H1 (cell line): Measurements from ENCODE around the gene LIPG. TPM values are rescaled to one million over a fixed set of nuclear protein-coding genes. Genes with fewer than 3 reads are reported as not detected.

Experiments used
- CTCF ChIA-PET: fragments of 300-600 bp; sonication (Branson Sonifier 250); formaldehyde crosslinking; loops from one replicate; lab custom pipeline; 2021; ENCODE audit not compliant: partially characterized antibody; lab: Charles Lee
- POLR2A ChIA-PET: fragments of 300-600 bp; sonication (Branson Sonifier 250); formaldehyde crosslinking; loops from one replicate; lab custom pipeline; 2021; ENCODE audit warnings: inconsistent platforms; ENCODE audit not compliant: partially characterized antibody; lab: Charles Lee
- DNase-seq, 2 experiments: peaks; one replicate each; pipeline versions ENCODE4 v3.0.0 to v3.0.0-alpha.2; 2010 to 2022; ENCODE audit warnings: low spot score in 2 of 2, low read depth in 1 of 2, mixed read lengths in 1 of 2
- FAIRE-seq: peaks from 2 replicates; lab custom pipeline; 2011; peaks lifted over from hg19 to GRCh38; lab: Jason Lieb, UNC
- H2AFZ ChIP-seq: 2 replicates; pipeline ENCODE4 v1.8.1; 2012; ENCODE audit warnings: low read length, inconsistent platforms
- H2AK5ac ChIP-seq: 2 replicates; pipeline ENCODE4 v1.6.1; 2013; ENCODE audit warnings: low read depth, low read length
- H2BK120ac ChIP-seq: replicated peaks from 2 replicates; pipeline ENCODE3; 2013; ENCODE audit warnings: low read depth, low read length, inconsistent platforms
- H2BK12ac ChIP-seq: 2 replicates; pipeline ENCODE4 v1.6.1; 2013; ENCODE audit warnings: low read depth, low read length
- H2BK15ac ChIP-seq: 2 replicates; pipeline ENCODE4 v1.6.1; 2013; ENCODE audit warnings: low read length
- H2BK20ac ChIP-seq: 2 replicates; pipeline ENCODE4 v1.6.1; 2013; ENCODE audit warnings: low read length
- H2BK5ac ChIP-seq: 2 replicates; pipeline ENCODE4 v1.6.1; 2013; ENCODE audit warnings: low read depth, low read length
- H3K14ac ChIP-seq: 2 replicates; pipeline ENCODE4 v1.6.1; 2013; ENCODE audit warnings: inconsistent platforms; ENCODE audit not compliant: insufficient read length
- H3K18ac ChIP-seq: 2 replicates; pipeline ENCODE4 v1.6.1; 2013; ENCODE audit warnings: low read length; ENCODE audit errors: extremely low read depth
- H3K23ac ChIP-seq: 2 replicates; pipeline ENCODE4 v1.6.1; 2013; ENCODE audit warnings: inconsistent platforms; ENCODE audit not compliant: insufficient read length
- H3K23me2 ChIP-seq: 2 replicates; pipeline ENCODE4 v1.6.1; 2013; ENCODE audit warnings: low read depth, low read length
- H3K27ac ChIP-seq: 2 replicates; pipeline ENCODE4 v1.6.1; 2011; ENCODE audit warnings: low read depth, low read length, inconsistent platforms
- H3K27me3 ChIP-seq, 4 experiments: replicated peaks in 1 of 4; 1 replicate in 1 of 4; 2 replicates in 3 of 4; pipeline versions ENCODE4 v1.6.1 to v1.8.1; 2011 to 2013; ENCODE audit warnings: low read length in 3 of 4, mild to moderate bottlenecking in 3 of 4, inconsistent platforms in 2 of 4, mixed read lengths in 2 of 4, moderate library complexity in 1 of 4; ENCODE audit not compliant: control insufficient read depth in 3 of 4, insufficient read depth in 3 of 4; ENCODE audit errors: extremely low read depth in 1 of 4
- H3K36me3 ChIP-seq, 4 experiments: 2 replicates each; pipeline versions ENCODE4 v1.6.1 to v1.8.1; 2011 to 2013; ENCODE audit warnings: mild to moderate bottlenecking in 4 of 4, low read length in 3 of 4, moderate library complexity in 2 of 4, control low read depth in 1 of 4, inconsistent platforms in 1 of 4; ENCODE audit not compliant: insufficient read depth in 4 of 4, control insufficient read depth in 2 of 4
- H3K4ac ChIP-seq: replicated peaks from 2 replicates; pipeline ENCODE3; 2013; ENCODE audit warnings: low read length, low read depth, mixed read lengths, inconsistent platforms; ENCODE audit not compliant: insufficient read length
- H3K4me1 ChIP-seq, 4 experiments: replicated peaks in 1 of 4; 1 replicate in 1 of 4; 2 replicates in 3 of 4; pipeline versions ENCODE4 v1.6.1 to v1.8.1; 2011 to 2013; ENCODE audit warnings: low read length in 3 of 4, inconsistent platforms in 2 of 4, mixed read lengths in 1 of 4; ENCODE audit not compliant: insufficient read depth in 4 of 4, control insufficient read depth in 3 of 4
- H3K4me2 ChIP-seq, 2 experiments: 2 replicates each; pipeline versions ENCODE4 v1.6.1 to v1.8.1; 2011 to 2013; ENCODE audit warnings: low read depth in 2 of 2, low read length in 2 of 2, control low read depth in 1 of 2, inconsistent platforms in 1 of 2, mild to moderate bottlenecking in 1 of 2; ENCODE audit not compliant: insufficient read depth in 1 of 2
- H3K4me3 ChIP-seq, 4 experiments: fragments of 200-600, 300-600 bp in 1 of 4; sonication (generic), shearing (Covaris generic), sonication (Bioruptor Twin) in 1 of 4; 2 replicates each; pipeline versions ENCODE4 v1.5.1 to v1.8.1; 2011 to 2016; ENCODE audit warnings: low read length in 4 of 4, low read depth in 3 of 4, control low read depth in 2 of 4, inconsistent platforms in 2 of 4, mild to moderate bottlenecking in 2 of 4, mixed read lengths in 1 of 4, moderate library complexity in 1 of 4; ENCODE audit not compliant: insufficient read depth in 2 of 4; ENCODE audit errors: extremely low read depth in 1 of 4
- H3K56ac ChIP-seq: replicated peaks from 2 replicates; pipeline ENCODE3; 2013; ENCODE audit warnings: low read depth, mild to moderate bottlenecking, mixed read lengths, low read length, inconsistent platforms; ENCODE audit not compliant: insufficient read length
- H3K79me1 ChIP-seq: 2 replicates; pipeline ENCODE4 v1.6.1; 2013; ENCODE audit warnings: low read depth, low read length, control low read depth
- H3K79me2 ChIP-seq, 2 experiments: 2 replicates each; pipeline versions ENCODE4 v1.6.1 to v1.8.1; 2012 to 2013; ENCODE audit warnings: low read length in 2 of 2, mild to moderate bottlenecking in 2 of 2, inconsistent platforms in 1 of 2; ENCODE audit not compliant: insufficient read depth in 2 of 2, control insufficient read depth in 1 of 2
- H3K9ac ChIP-seq, 4 experiments: replicated peaks in 1 of 4; 1 replicate in 1 of 4; 2 replicates in 3 of 4; pipeline versions ENCODE4 v1.6.1 to v1.8.1; 2011 to 2013; ENCODE audit warnings: low read depth in 3 of 4, low read length in 3 of 4, control low read depth in 2 of 4, mild to moderate bottlenecking in 2 of 4, moderate library complexity in 2 of 4, inconsistent platforms in 1 of 4; ENCODE audit errors: extremely low read depth in 1 of 4
- H3K9me3 ChIP-seq, 2 experiments: 2 replicates each; pipeline versions ENCODE4 v1.6.1 to v1.8.1; 2012 to 2013; ENCODE audit warnings: mild to moderate bottlenecking in 2 of 2, moderate library complexity in 2 of 2, control low read depth in 1 of 2, inconsistent platforms in 1 of 2, low read depth in 1 of 2, low read length in 1 of 2, mixed read lengths in 1 of 2; ENCODE audit not compliant: insufficient read depth in 2 of 2
- H4K20me1 ChIP-seq, 2 experiments: replicated peaks in 1 of 2; 2 replicates each; pipeline versions ENCODE3 to v1.8.1; 2011 to 2013; ENCODE audit warnings: inconsistent platforms in 2 of 2, low read length in 2 of 2, mild to moderate bottlenecking in 1 of 2; ENCODE audit not compliant: insufficient read depth in 2 of 2, control insufficient read depth in 1 of 2
- H4K5ac ChIP-seq: 2 replicates; pipeline ENCODE4 v1.6.1; 2013; ENCODE audit warnings: low read length, low read depth, mixed read lengths, inconsistent platforms; ENCODE audit not compliant: insufficient read length
- H4K8ac ChIP-seq: 2 replicates; pipeline ENCODE4 v1.8.0; 2013; ENCODE audit warnings: mild to moderate bottlenecking, moderate library complexity, low read length, inconsistent platforms; ENCODE audit not compliant: insufficient read depth; ENCODE audit errors: extremely low read depth
- H4K91ac ChIP-seq: replicated peaks from 2 replicates; pipeline ENCODE3; 2013; ENCODE audit warnings: low read length, mixed read lengths, inconsistent platforms; ENCODE audit not compliant: insufficient read length
- CREB1 ChIP-seq: IDR thresholded peaks from 2 replicates; pipeline ENCODE4 v1.6.1; 2012; ENCODE audit warnings: inconsistent platforms
- FOSL1 ChIP-seq: IDR thresholded peaks from 2 replicates; pipeline ENCODE4 v1.6.1; 2011; ENCODE audit warnings: mild to moderate bottlenecking, low read depth, low read length, moderate library complexity; ENCODE audit not compliant: insufficient read depth
- GABPA ChIP-seq: IDR thresholded peaks from 2 replicates; pipeline ENCODE4 v1.6.1; 2011; ENCODE audit warnings: mild to moderate bottlenecking, low read length, moderate library complexity, borderline replicate concordance; ENCODE audit not compliant: insufficient read depth
- RXRA ChIP-seq: IDR thresholded peaks from 2 replicates; pipeline ENCODE4 v1.6.1; 2011; ENCODE audit warnings: low read depth, mild to moderate bottlenecking, low read length, moderate library complexity; ENCODE audit not compliant: insufficient read depth
- SP1 ChIP-seq: IDR thresholded peaks from 2 replicates; pipeline ENCODE4 v1.6.1; 2011; ENCODE audit warnings: low read depth, low read length
- TEAD4 ChIP-seq: IDR thresholded peaks from 2 replicates; pipeline ENCODE4 v1.6.1; 2012; ENCODE audit warnings: low read depth, low read length, inconsistent platforms, mixed read lengths
- WGBS, 2 experiments: shearing (Covaris generic) in 1 of 2; methylation state at CpG; one replicate each; pipeline versions ENCODE4 v1.1.6 to v1.1.7; 2013 to 2015; ENCODE audit warnings: low lambda C conversion rate in 2 of 2, mixed read lengths in 2 of 2, inconsistent platforms in 1 of 2, low coverage in 1 of 2, missing lambda C conversion rate in 1 of 2; ENCODE audit not compliant: insufficient replicate concordance in 2 of 2, insufficient coverage in 1 of 2, insufficient read length in 1 of 2; ENCODE audit errors: extremely low coverage in 1 of 2, missing lambda C conversion rate in 1 of 2; 5-methylcytosine and 5-hydroxymethylcytosine counted together
- polyA plus RNA-seq, 7 experiments: library from polyadenylated mRNA; depleted of rRNA in 3 of 7; stranded (reverse) in 5 of 7; unstranded in 2 of 7; fragments of >200 nt in 5 of 7; fragments of 200-250 nt in 2 of 7; gene quantifications; 1 replicate in 5 of 7; 2 replicates in 1 of 7; 4 replicates in 1 of 7; pipeline versions ENCODE4 v1.2.1 to v1.2.3, GENCODE V29; 2011 to 2013; ENCODE audit warnings: missing spikeins in 2 of 7, mixed read lengths in 2 of 7
- total RNA-seq: library from RNA; stranded (reverse); fragmentation: NEBNext Ultra II Directional; extraction: Animal tissue kit (Norgen Biotek cat#: 25700); gene quantifications from 2 replicates; pipeline ENCODE4 v1.2.1, GENCODE V29; 2021

The LIPG gene
- total and polyA plus RNA-seq, 2 of the 8 experiments (the other 6 are each of a cell fraction or from before 2014, with no cell fraction given), result 9.2 to 9.8 TPM

DNA sequence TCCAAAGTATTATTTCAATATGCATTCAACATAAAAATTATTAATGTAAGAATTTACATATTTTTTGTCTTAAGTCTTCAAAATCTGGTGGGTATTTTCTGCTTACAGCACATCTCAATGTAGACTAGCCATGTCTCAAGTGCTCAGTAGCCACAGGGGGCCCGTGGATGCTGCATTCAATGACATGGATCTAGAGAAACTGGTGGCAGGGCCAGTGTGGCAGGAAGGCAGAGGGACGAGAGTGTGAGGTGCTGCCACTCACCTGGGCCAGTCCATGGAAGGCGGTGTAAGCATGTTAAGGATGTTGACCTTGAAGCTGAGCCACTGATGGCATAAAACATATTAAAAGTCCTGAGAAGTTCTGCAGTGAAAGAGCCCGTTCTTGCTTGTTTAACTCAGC, 6.2 kb upstream of the LIPG start:
- Histone ChIP-seq H3K23me2 (no peaks in the 10 kb centered on the region), H4K91ac (peak overlapping the region; percentile 88), H3K4me3 (no peak overlapping the region), H3K4me1 (no peaks in the 10 kb centered on the region), H3K23ac (no peak overlapping the region), H2BK20ac (no peak overlapping the region), H3K79me1 (no peaks in the 10 kb centered on the region), H2BK15ac (no peak overlapping the region), H2AFZ (no peak overlapping the region), H2BK5ac (no peak overlapping the region), H3K36me3 (no peaks in the 10 kb centered on the region), H4K8ac (no peak overlapping the region; the same call in 1 of the 2 replicates), H3K56ac (no peak overlapping the region), H3K9me3 (peaks cover 3 to 8% of the 10 kb centered on the region in 2 experiments; a peak in 2 of 4 replicates), H2BK12ac (no peak overlapping the region), H2AK5ac (no peak overlapping the region), H3K27ac (no peak overlapping the region), H4K5ac (no peak overlapping the region), H2BK120ac (no peak overlapping the region), H4K20me1 (peaks cover 0 to 1% of the 10 kb centered on the region in 2 experiments), H3K79me2 (no peaks in the 10 kb centered on the region), H3K4ac (no peak overlapping the region), H3K18ac (no peak overlapping the region), H3K4me2 (no peak overlapping the region), H3K14ac (no peak overlapping the region), H3K9ac (no peak overlapping the region), H3K27me3 (peaks cover 0 to 10% (median 8%) of the 10 kb centered on the region in 4 experiments; a peak in 6 of 7 replicates)
- 93% methylated on average over 4 of the region's 4 CpGs; no CpG with 5 or more reads in 1 of the 2 experiments for WGBS, 2 experiments
- FAIRE-seq (no peak), DNase-seq (no peak)
- ChIA-PET CTCF (interaction anchor here (0.7 kb wide), 1 partner anchor 204 kb away, joined by 3 read pairs; no protein-coding TSS in a partner anchor), POLR2A (no interaction called here)
- TF ChIP-seq TEAD4, result no peak
- TF ChIP-seq RXRA, result no peak
- TF ChIP-seq CREB1, result no peak
- TF ChIP-seq FOSL1, result no peak
- no peak for TF ChIP-seq GABPA
- no peak for TF ChIP-seq SP1
